AG04450 (cell line): Measurements from ENCODE around the gene UNK. TPM values are rescaled to one million over a fixed set of nuclear protein-coding genes. Genes with fewer than 3 reads are reported as not detected.

Source experiments
- CTCF ChIA-PET: fragments of 300-600, 350-600 bp; formaldehyde crosslinking; extraction: SDS; loops from one replicate; lab custom pipeline; 2022; ENCODE audit warnings: antibody characterized with exemption, inconsistent platforms; lab: Charles Lee
- POLR2A ChIA-PET: fragments of 350-600 bp; formaldehyde crosslinking; extraction: SDS; loops from one replicate; lab custom pipeline; 2021; ENCODE audit warnings: antibody characterized with exemption, inconsistent platforms; lab: Yijun Ruan, JAX
- DNase-seq: peaks from one replicate; pipeline ENCODE4 v3.0.0-alpha.2; 2011; ENCODE audit warnings: low read depth, low spot score
- H3K27ac ChIP-seq: one replicate; pipeline ENCODE4 v1.5.1; 2012; ENCODE audit warnings: low read depth, low read length, control low read depth
- H3K27me3 ChIP-seq: one replicate; pipeline ENCODE4 v1.6.0; 2012; ENCODE audit warnings: low read length; ENCODE audit not compliant: control insufficient read depth, insufficient read depth
- H3K4me3 ChIP-seq: 2 replicates; pipeline ENCODE4 v1.5.1; 2011; ENCODE audit warnings: mild to moderate bottlenecking, low read depth, low read length, control low read depth
- H3K9me3 ChIP-seq: 2 replicates; pipeline ENCODE4 v1.5.1; 2012; ENCODE audit warnings: low read length; ENCODE audit not compliant: control insufficient read depth, insufficient read depth
- polyA plus RNA-seq: library from polyadenylated mRNA; depleted of rRNA; stranded (reverse); fragments of >200 nt; gene quantifications from 2 replicates; pipeline ENCODE4 v1.2.3, GENCODE V29; 2011
- TF ChIP-seq, protein P1 (sequence below): IDR thresholded peaks from 2 replicates; pipeline ENCODE4 v1.5.1; 2011; ENCODE audit warnings: low read depth, low read length, control low read depth, inconsistent platforms

Gene UNK
- polyA plus RNA-seq, 1 experiment: 11.4 TPM

DNA sequence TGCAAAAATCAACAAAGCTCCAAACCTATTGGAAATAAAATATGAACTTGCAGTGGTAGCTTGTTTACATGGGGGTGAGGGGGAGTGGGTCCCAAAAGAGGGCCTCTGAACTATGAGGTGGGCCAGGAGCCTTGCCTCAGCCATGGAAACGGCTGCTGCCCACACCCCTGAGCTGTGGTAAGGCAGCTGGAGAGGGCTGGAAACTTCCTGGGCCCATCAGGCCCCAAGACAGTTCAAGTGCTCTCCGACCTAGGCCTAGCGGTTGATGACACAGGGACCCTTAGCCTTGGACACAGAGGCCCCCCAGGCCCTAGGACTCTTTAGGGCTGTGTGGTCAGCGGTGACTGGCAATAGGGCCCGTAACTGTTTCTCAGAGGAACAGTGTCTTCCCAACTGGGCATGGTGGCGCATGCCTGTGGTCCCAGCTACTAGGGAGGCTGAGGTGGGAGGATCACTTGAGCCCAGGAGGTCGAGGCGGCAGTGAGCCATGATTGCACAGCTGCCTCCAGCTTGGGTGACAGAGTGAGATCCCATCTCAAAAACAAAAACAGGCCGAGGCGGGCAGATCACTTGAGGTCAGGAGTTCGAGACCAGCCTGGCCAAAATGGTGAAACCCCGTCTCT, 41.3 kb downstream of the UNK start:
- CTCF ChIA-PET: interaction anchor here (1.4 to 2.8 kb wide), 3 partner anchors 11 to 72 kb away, joined by 3 to 12 read pairs (median 9); no protein-coding TSS in a partner anchor
- TF ChIP-seq, protein P1, sequence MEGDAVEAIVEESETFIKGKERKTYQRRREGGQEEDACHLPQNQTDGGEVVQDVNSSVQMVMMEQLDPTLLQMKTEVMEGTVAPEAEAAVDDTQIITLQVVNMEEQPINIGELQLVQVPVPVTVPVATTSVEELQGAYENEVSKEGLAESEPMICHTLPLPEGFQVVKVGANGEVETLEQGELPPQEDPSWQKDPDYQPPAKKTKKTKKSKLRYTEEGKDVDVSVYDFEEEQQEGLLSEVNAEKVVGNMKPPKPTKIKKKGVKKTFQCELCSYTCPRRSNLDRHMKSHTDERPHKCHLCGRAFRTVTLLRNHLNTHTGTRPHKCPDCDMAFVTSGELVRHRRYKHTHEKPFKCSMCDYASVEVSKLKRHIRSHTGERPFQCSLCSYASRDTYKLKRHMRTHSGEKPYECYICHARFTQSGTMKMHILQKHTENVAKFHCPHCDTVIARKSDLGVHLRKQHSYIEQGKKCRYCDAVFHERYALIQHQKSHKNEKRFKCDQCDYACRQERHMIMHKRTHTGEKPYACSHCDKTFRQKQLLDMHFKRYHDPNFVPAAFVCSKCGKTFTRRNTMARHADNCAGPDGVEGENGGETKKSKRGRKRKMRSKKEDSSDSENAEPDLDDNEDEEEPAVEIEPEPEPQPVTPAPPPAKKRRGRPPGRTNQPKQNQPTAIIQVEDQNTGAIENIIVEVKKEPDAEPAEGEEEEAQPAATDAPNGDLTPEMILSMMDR: no peak

DNA sequence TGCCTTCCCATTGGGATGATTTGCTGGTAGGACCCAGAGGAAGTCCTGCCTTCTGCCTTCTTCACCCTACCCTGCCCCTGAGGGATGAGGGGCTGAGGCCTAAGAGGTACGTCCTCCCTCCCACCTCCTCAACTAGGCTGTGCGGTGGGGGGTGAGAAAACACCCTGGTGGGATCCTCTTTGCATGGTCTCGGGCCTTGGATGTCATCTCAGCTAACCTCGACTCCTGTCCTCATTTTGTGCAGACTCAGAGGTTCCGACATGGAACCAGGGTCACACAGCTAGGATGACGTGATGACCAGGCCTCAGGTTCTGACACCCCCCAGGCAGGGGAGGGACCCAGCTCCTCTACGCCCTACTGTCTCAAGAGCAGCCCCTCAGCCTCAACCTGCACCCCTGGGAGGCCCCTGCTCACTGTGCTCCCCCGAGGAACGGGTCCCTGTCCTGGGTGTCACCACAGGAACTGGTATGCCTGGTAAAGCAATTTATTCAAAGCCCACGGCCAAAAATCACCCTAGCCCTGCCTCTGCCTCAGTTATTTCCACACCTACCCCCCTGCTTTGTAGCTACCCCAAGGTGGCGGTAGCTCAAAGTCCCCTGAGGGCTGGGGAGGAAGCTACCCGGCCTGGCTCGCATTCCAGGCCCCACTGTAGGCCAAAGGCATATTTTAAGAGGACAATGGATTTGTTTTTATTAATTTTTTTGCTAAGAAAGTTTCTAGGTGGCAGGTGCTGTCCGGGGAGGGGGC, 42.1 kb downstream of the UNK start:
- POLR2A ChIA-PET: interaction anchor here (0.6 to 2.5 kb wide), 6 partner anchors 29 to 52 kb away, joined by 3 to 17 read pairs (median 7); partner anchors contain the start of gene WBP2
- no peak for DNase-seq
- CTCF ChIA-PET: interaction anchor here (0.6 to 2.8 kb wide), 14 partner anchors 12 to 869 kb away, joined by 3 to 13 read pairs (median 4); partner anchors contain the start of genes GALK1 and WBP2
- TF ChIP-seq, protein P1: no peak
- peak overlapping the region; percentile 11 for H3K27ac ChIP-seq
- H3K27me3 ChIP-seq: no peaks in the 10 kb centered on the region
- H3K4me3 ChIP-seq: no peak overlapping the region
- H3K9me3 ChIP-seq: no peaks in the 10 kb centered on the region

More for the DNA sequence above, 41.3 kb downstream of the UNK start:
- H3K4me3 ChIP-seq: no peak overlapping the region
- H3K27me3 ChIP-seq: no peaks in the 10 kb centered on the region
- no peaks in the 10 kb centered on the region for H3K9me3 ChIP-seq
- DNase-seq: no peak
- no peak overlapping the region for H3K27ac ChIP-seq
- POLR2A ChIA-PET: interaction anchor here (0.8 to 1.5 kb wide), 4 partner anchors 11 to 52 kb away, joined by 3 to 17 read pairs (median 6); a partner anchor contains a TSS

DNA sequence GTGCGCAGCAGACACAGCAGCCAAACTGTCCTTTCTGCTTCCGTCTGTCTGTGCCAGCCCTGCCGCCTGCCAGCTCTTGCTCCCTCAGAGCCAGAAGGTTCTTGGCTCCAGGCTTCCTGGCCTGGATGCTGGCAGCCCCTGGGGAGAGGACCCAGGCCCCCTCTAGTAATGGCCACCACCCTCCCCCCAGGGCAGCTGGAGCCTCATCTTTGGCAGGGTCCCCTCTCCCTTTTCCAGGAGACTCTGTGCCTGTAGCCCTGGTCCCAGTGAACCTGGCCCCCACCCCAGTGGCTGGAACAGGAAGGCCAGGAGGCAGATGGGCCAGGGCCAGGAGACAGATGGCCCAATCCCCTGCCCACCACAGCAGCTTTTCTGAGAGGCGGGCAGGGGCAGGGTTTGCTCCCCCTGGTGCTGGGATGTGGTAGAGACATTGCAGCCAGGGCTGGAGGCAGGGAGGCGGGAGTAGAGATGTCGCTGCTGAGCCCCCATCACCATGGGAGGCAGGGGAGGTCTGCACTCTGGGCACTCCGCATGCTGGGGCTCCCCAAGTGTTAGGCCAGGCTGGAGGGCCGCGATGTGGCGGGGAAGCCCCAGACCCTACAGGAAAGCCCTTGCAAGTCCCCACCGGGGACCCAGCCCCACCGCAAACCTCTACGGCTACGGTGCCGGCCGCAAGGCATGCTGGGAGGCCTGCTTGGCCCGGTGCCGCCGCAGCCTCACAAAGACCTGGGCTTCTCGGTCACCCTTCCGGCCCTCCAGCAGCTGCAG, 42.9 kb downstream of the UNK start:
- Histone ChIP-seq H3K27ac (peak overlapping the region; percentile 11), H3K9me3 (no peaks in the 10 kb centered on the region), H3K4me3 (peak overlapping the region; percentile 32), H3K27me3 (no peaks in the 10 kb centered on the region)
- ChIA-PET CTCF (interaction anchor here (0.6 to 2.8 kb wide), 16 partner anchors 10 to 868 kb away, joined by 3 to 13 read pairs (median 4); partner anchors contain the start of genes GALK1 and WBP2), POLR2A (interaction anchor here (0.6 to 2.5 kb wide), 5 partner anchors 28 to 51 kb away, joined by 3 to 17 read pairs (median 9); partner anchors contain the start of gene WBP2)
- no peak for DNase-seq
- TF ChIP-seq, protein P1: peak; percentile 77

DNA sequence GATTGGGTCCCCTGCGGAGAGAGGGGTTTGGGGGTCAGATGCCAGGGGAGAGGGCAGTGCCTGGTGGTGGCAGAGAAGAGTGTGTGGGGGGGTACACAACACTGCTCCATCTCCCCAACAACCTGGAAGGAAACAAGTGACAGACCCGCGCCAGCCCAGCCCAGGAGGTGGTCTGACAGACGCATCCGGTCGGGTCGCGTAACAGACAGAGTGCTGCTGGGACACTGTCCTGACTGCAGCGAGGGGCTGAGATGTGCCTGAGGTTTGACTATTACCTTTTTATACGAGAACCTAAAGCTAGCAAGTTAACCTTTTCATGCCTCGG, 43.4 kb downstream of the UNK start:
- no peaks in the 10 kb centered on the region for H3K27me3 ChIP-seq
- no peak overlapping the region for H3K4me3 ChIP-seq
- no peaks in the 10 kb centered on the region; the same call in 1 of the 2 replicates for H3K9me3 ChIP-seq
- no peak overlapping the region for H3K27ac ChIP-seq
- TF ChIP-seq, protein P1: no peak
- ChIA-PET CTCF (interaction anchor here (0.6 to 2.8 kb wide), 9 partner anchors 9 to 75 kb away, joined by 3 to 13 read pairs (median 3); no protein-coding TSS in a partner anchor), POLR2A (interaction anchor here (0.5 to 2.5 kb wide), 4 partner anchors 9 to 52 kb away, joined by 3 to 9 read pairs (median 4); no protein-coding TSS in a partner anchor)
- no peak for DNase-seq
